ENCODE data around the gene P2RX5. TPM values are rescaled to one million over a fixed set of nuclear protein-coding genes. Genes with fewer than 3 reads are reported as not detected.
A peak's percentile ranks its signal among the peaks of the same experiment; 100 is the strongest.

P2RX5 gene
- total and polyA plus RNA-seq, 8 donors: 1.1 to 37.5 (median 5.9) TPM; not detected in 2

DNA sequence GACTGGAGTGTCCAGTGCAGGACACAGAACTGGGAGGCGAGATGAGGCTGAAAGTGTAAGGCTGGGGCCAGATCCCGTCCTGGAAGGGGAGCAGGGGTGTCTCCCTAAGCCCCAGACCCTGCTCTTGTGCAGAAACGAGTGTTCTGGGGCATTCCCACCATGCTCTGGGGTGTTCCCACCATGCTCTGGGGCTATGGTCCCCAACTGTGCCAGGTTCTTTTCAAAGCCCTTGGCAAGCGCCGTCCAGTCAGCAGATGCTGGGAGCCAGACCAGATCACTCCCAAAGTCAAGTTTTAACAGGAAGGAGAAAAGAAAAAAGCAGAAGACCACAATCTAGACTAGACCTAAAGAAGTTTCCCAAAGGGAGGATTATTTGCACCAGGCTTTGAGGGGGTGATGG lies 30.1 kb downstream of the P2RX5 start:
- 48 to 66% (median 52%) methylated on average over 5 of the region's 5 CpGs for WGBS, 5 donors
- TF ChIP-seq EP300 (IDR thresholded peaks at IDR 0.05) (no peak), POLR2A (IDR thresholded peaks at IDR 0.05) (no peak), POLR2AphosphoS5 (IDR thresholded peaks at IDR 0.05) (no peak), CTCF (IDR thresholded peaks at IDR 0.05) (no peak)
- DNase-seq: no peak
- Histone ChIP-seq H3K9me3 (no peaks in the 10 kb centered on the region), H3K27ac (peak overlapping the region; percentile 0 to 98 (median 97)), H3K4me1 (peaks cover 33 to 88% (median 45%) of the 10 kb centered on the region in 4 donors), H3K4me3 (peak overlapping the region in 2 of 4 donors; percentile 98), H3K27me3 (no peaks in the 10 kb centered on the region), H3K36me3 (peaks cover 24 to 45% (median 40%) of the 10 kb centered on the region in 4 donors)
- intact Hi-C loops (cut with DNase I; ENCODE audit: low total_unique reads): no loop called here

DNA sequence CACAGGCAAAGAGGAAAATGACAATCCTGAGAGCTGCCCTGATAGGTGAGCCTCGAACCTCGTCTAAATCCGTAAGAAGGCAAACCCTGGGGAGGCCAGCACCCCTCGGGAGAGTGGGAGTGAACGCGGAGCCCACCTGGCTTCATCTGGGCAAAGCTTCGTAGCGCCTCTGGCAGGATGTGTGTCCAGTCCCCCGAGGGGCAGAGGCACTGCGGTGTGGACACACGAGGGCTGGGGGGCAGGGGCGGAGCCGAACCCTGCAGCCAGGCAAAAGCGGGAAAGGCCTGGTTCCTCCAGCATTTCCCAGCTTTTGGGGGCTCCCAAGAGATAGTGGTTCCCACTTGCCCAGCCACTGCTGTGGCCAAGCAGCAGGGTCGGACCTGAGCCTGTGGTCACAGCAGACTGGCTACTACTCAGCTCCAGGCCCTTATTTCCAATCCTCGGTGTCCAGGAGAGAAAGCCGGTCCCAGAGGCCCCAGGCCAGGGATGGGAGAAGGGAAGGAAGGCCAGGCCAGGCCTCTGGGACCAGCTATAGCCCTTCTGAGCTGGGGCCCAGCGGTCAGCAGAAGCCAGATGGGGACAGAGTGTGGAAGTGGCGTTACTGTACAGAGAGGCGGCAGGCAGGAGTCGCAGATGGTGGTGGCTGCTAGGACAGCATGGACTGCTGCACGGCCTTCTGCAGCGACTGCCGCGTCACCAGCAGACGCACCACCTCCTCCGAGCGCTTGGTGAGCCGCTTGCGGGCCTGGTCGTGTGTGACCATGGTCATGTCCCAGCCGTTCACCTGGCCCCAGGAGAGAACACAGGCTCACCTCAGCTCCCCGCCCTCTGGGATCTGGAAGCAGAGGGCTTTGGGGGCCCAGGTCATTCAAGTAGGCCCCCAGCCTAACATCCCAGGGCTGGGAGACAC lies 32.6 kb downstream of the P2RX5 start:
- WGBS, 5 donors: 86 to 92% (median 89%) methylated on average over 22 to 33 of the region's 33 CpGs
- no peak for DNase-seq
- intact Hi-C loops (cut with DNase I; ENCODE audit: low total_unique reads): no loop called here

DNA sequence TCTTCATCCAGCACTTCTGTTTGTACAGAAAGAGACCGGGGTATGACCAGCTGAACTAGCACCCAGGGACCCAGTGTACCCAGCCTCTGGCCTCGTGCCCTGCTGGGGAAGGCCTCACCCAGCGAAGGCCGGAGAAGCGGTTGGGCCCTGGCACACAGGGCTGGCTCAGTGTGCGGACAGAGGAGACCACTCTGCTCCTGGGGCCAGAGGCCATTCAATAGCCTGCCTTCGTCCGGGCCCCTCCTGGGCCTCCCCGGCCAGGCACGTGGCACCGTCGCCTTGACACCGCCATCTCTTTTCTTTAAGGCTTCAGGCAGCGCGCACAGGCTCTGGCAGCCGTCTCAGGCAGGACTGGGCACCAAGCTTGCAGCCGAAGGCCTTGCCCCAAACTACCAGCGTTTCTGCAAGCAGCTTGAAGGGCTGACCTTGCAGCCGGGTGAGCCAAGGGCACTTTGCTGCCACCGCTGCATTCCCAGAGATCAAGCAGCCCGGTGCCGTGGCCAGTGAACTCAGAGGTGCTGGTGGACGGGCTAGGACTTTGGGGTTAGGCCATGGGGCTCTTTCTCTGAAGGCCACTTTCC lies 35.6 kb downstream of the P2RX5 start:
- DNase-seq: peak in 1 of 2 donors; percentile 69
- Histone ChIP-seq H3K27ac (peak overlapping the region; percentile 63 to 90 (median 68)), H3K9me3 (no peaks in the 10 kb centered on the region), H3K27me3 (no peaks in the 10 kb centered on the region), H3K36me3 (peaks cover 24 to 72% (median 62%) of the 10 kb centered on the region in 4 donors), H3K4me3 (no peak overlapping the region), H3K4me1 (peaks cover 32 to 80% (median 35%) of the 10 kb centered on the region in 4 donors)
- intact Hi-C loops (cut with DNase I; ENCODE audit: low total_unique reads): no loop called here
- TF ChIP-seq POLR2AphosphoS5 (IDR thresholded peaks at IDR 0.05) (peak in 1 of 3 donors; percentile 45), EP300 (IDR thresholded peaks at IDR 0.05) (no peak)
- 46 to 78% (median 57%) methylated on average over 13 to 23 of the region's 23 CpGs for WGBS, 5 donors

More for the DNA sequence above, 32.6 kb downstream of the P2RX5 start:
- Histone ChIP-seq H3K9me3 (no peaks in the 10 kb centered on the region), H3K27me3 (no peaks in the 10 kb centered on the region), H3K36me3 (peaks cover 24 to 50% (median 42%) of the 10 kb centered on the region in 4 donors), H3K4me3 (no peak overlapping the region), H3K4me1 (peaks cover 46 to 95% (median 54%) of the 10 kb centered on the region in 4 donors), H3K27ac (peak overlapping the region in 1 of 5 donors; percentile 49)
- no peak for TF ChIP-seq POLR2A (IDR thresholded peaks at IDR 0.05)
- no peak for TF ChIP-seq POLR2AphosphoS5 (IDR thresholded peaks at IDR 0.05)
- TF ChIP-seq EP300 (IDR thresholded peaks at IDR 0.05): no peak
- TF ChIP-seq CTCF (IDR thresholded peaks at IDR 0.05): no peak

- TF ChIP-seq POLR2A (IDR thresholded peaks at IDR 0.05) (no peak), POLR2AphosphoS5 (IDR thresholded peaks at IDR 0.05) (peak in 1 of 3 donors; percentile 74), EP300 (IDR thresholded peaks at IDR 0.05) (no peak)
- WGBS, 5 donors: 30 to 46% (median 43%) methylated on average over 14 to 22 of the region's 22 CpGs
- Histone ChIP-seq H3K9me3 (no peaks in the 10 kb centered on the region), H3K27me3 (no peaks in the 10 kb centered on the region), H3K4me3 (no peak overlapping the region), H3K36me3 (peaks cover 25 to 74% (median 60%) of the 10 kb centered on the region in 4 donors), H3K27ac (peak overlapping the region; percentile 63 to 90 (median 68)), H3K4me1 (peaks cover 29 to 72% (median 32%) of the 10 kb centered on the region in 4 donors)
- intact Hi-C loops (cut with DNase I; ENCODE audit: low total_unique reads): no loop called here
- DNase-seq: peak; percentile 76 to 78
Observed at GRCh38 chr17:3659541-3660111, 36.3 kb downstream of the P2RX5 start.
